ENCODE results near the gene B9D1.
A peak's percentile ranks its signal among the peaks of the same experiment; 100 is the strongest.

B9D1 gene

DNA sequence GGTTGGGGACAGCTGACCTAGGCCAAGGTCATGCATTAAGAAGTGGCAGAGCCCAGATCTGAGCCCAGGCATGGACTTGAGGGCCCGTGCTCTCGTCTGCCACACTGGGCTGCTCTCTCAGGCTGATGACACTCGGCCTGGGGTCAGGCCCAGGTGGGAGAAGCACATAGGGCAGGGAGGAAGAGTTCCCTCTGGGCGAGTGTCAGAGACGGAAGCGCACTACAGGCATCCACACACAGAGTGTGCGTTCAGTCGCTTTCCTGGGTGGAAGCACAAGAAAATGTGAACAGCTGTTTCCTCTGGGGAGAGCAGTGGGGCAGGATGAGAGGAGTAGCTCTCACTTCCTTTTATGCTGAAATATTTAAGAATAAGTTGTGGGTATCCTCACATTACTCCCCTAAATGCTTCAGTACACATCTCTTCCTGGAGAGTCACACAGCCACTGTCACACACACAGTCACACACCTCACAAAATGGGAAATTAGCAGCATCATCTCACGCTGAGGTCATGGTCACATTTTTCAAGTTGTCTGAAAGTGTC is 59.7 kb downstream of the B9D1 start:
- H3K27ac ChIP-seq: peak overlapping the region in 1 of 2 donors; percentile 16
- no peak for DNase-seq (ENCODE audit: low spot score)

DNA sequence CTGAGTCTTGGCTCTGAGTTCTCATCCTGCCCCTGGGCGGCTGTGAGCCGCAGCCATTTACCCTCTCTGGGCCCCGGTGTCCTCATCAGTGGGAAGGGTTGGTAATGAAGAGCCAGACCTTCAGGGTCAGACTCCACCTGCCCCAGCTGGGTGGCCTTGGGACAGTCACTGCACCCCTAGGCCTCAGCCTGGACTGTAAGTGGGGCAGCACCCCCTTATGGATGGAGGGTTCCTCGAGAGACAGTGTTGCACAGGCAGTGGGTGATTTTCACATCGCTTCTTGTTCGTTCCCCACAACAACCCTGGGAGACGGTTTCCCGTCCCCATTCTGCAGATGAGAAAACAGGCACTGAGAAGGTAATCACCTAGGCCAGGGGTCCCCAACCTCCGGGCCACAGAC is 60.5 kb downstream of the B9D1 start:
- Histone ChIP-seq H3K27ac (no peak overlapping the region), H3K4me3 (no peak overlapping the region)
- TF ChIP-seq, protein P1, sequence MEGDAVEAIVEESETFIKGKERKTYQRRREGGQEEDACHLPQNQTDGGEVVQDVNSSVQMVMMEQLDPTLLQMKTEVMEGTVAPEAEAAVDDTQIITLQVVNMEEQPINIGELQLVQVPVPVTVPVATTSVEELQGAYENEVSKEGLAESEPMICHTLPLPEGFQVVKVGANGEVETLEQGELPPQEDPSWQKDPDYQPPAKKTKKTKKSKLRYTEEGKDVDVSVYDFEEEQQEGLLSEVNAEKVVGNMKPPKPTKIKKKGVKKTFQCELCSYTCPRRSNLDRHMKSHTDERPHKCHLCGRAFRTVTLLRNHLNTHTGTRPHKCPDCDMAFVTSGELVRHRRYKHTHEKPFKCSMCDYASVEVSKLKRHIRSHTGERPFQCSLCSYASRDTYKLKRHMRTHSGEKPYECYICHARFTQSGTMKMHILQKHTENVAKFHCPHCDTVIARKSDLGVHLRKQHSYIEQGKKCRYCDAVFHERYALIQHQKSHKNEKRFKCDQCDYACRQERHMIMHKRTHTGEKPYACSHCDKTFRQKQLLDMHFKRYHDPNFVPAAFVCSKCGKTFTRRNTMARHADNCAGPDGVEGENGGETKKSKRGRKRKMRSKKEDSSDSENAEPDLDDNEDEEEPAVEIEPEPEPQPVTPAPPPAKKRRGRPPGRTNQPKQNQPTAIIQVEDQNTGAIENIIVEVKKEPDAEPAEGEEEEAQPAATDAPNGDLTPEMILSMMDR (IDR thresholded peaks at IDR 0.05): no peak
- DNase-seq (ENCODE audit: low spot score): no peak

More for the DNA sequence above, 59.7 kb downstream of the B9D1 start:
- no peak overlapping the region for H3K4me3 ChIP-seq
- TF ChIP-seq, protein P1 (IDR thresholded peaks at IDR 0.05): no peak

DNA sequence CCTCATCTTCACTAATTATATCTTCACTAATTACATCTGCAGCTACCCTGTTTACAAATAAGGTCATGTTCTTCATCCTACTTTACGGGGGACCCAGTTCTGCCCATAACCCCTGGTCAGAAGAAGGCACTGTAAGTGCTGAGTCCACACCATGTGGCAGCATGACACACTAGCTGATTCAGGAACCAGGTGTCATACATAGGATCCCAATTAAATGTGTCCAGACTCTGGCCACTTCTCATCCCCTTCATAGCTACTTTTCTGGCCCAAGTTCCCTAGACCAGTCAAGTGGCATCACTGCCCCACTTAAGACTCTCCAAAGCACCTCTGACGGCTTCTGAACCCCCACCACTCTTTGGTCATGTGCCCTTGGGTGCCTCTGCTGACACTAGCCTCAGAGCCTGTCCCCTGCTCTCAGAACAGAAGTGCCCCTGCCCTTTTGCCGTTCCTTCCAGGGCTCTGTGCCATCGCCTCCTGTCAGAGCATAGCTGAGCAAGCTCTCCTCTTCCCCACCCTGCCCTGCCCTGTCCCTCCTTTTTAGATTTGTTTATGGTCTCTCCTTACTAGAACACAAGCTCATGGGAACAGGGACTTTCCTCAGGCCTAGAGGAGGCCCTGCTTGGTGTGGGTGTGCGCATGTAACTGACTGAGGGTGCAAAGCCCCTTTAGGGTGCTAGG is 61.1 kb downstream of the B9D1 start:
- no peak overlapping the region for H3K4me3 ChIP-seq
- DNase-seq (ENCODE audit: low spot score): no peak
- H3K27ac ChIP-seq: no peak overlapping the region
- TF ChIP-seq, protein P1 (IDR thresholded peaks at IDR 0.05): no peak

DNA sequence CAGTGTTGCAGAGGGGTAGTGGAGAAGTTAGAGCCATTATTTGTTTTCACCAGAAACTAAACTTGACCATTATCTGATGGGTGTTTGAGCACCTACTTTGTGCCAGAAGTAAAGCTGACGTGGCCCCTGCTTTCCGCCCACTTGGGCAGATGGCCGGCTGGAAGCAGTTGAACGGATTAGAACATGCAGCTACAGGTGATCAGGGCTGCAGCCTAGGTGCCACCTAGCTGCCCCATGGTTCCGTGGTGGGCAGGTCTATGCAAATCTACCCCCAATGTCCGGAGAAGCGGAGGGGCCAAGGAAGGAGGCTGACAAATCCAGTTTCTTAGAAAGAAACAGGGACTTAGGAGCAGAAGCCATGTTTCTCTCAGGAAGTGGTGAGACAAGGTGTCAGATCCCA is 62.7 kb downstream of the B9D1 start:
- Histone ChIP-seq H3K4me3 (no peak overlapping the region), H3K27ac (no peak overlapping the region)
- no peak for DNase-seq (ENCODE audit: low spot score)
- TF ChIP-seq, protein P1 (IDR thresholded peaks at IDR 0.05): no peak

DNA sequence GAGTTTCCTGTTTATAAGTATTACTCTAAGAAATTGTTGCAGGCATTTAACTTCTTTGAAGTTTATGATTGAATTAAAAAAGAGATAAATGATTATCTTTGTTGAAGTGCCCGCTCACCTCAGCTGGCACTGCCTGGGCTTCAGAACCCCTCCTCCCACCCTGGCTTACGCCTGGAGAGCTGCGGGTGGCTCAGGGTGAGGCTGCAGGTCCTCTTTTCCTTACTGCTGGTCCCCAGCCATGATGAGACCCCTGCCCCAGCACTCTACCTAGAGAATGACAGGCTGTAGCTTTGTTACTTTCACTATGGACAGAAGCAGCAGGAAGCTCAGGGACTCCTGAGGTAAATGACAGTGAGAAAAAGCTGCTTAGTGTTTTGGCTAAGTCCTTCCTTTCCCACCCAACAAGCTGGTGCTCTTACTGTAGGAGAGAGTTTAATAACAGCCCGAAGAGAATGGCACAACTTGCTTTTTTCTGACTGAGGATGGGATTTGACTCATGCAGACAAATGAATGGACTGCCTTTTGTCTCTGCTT is 63.2 kb downstream of the B9D1 start:
- no peak for DNase-seq (ENCODE audit: low spot score)
- H3K4me3 ChIP-seq: no peak overlapping the region
- TF ChIP-seq, protein P1 (IDR thresholded peaks at IDR 0.05): no peak
- no peak overlapping the region for H3K27ac ChIP-seq

DNA sequence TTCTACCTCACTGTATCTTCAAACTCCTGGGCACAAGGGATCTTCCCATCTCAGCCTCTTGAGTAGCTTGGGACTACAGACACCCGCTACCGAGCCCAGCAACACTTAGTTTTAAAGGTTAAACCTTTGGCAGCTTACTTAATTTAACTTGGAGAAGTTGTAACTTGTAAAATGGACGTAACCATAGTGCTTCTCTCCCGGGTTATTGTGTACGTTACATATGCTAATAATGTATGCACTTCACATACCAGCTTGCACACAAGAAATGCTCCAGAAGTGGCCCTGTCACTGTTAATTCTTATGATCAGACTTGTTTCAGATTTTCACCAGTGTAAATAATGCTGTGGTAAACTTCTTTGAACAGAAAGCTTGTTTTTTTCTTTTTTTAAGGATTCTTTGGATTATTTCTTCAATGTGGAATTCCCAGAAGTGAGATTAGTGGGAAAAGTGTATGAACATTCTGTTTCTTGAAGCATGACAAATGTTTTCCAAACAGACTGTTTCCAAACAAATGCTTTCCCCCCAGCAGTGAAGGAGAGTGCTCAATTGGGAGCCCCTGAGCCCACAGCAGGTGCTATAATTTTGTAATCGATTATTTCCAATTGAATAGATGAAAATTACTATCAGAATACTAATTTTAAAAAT is 63.8 kb downstream of the B9D1 start:
- no peak overlapping the region for H3K27ac ChIP-seq
- TF ChIP-seq, protein P1 (IDR thresholded peaks at IDR 0.05): no peak
- no peak for DNase-seq (ENCODE audit: low spot score)
- no peak overlapping the region for H3K4me3 ChIP-seq

Measured in coronary artery (tissue), 2 donors.